Natural killer cell (primary cell): Measurements from ENCODE around the gene SLC26A4. TPM values are rescaled to one million over a fixed set of nuclear protein-coding genes. Genes with fewer than 3 reads are reported as not detected.

Experiments used
- ATAC-seq, 3 donors: fragments of 150-1000 bp in 2 of 3; fragments of 200-7000 bp in 1 of 3; cut with Tn5 transposase; 1 replicate in 1 of 3; 2 replicates in 2 of 3; pipeline ENCODE4 v1.10.0; 2021; ENCODE audit warnings: mild to moderate bottlenecking in 2 of 3, moderate library complexity in 2 of 3
- DNase-seq, 2 donors: peaks; one replicate each; pipeline versions ENCODE4 v3.0.0 to v3.0.0-alpha.2; 2013 to 2021; ENCODE audit warnings: mixed read lengths in 1 of 2
- H3K27ac ChIP-seq: one replicate; pipeline ENCODE4 v1.5.1; 2013; ENCODE audit warnings: mild to moderate bottlenecking, low read length
- H3K27me3 ChIP-seq: one replicate; pipeline ENCODE4 v1.6.1; 2013; ENCODE audit warnings: low read length; ENCODE audit not compliant: control insufficient read depth, insufficient read depth
- H3K36me3 ChIP-seq: one replicate; pipeline ENCODE4 v1.6.1; 2013; ENCODE audit warnings: low read length; ENCODE audit not compliant: control insufficient read depth, insufficient read depth
- H3K4me1 ChIP-seq: one replicate; pipeline ENCODE4 v1.6.1; 2013; ENCODE audit warnings: low read length; ENCODE audit not compliant: control insufficient read depth, insufficient read depth
- H3K4me3 ChIP-seq: one replicate; pipeline ENCODE4 v1.5.1; 2013; ENCODE audit warnings: low read length
- H3K9me3 ChIP-seq: one replicate; pipeline ENCODE4 v1.6.1; 2013; ENCODE audit warnings: low read length; ENCODE audit not compliant: control insufficient read depth, insufficient read depth
- H3K27ac Mint-ChIP-seq, 2 donors: one replicate each; pipeline ENCODE4 v1.8.0; 2022; ENCODE audit warnings: mild to moderate bottlenecking in 2 of 2, mixed read lengths in 2 of 2, moderate library complexity in 1 of 2
- H3K27me3 Mint-ChIP-seq, 2 donors: one replicate each; pipeline ENCODE4 v1.8.0; 2022; ENCODE audit warnings: low read depth in 2 of 2, mixed read lengths in 2 of 2
- H3K36me3 Mint-ChIP-seq: one replicate; pipeline ENCODE4 v1.8.0; 2022; ENCODE audit warnings: mixed read lengths
- H3K4me1 Mint-ChIP-seq, 2 donors: one replicate each; pipeline ENCODE4 v1.8.0; 2022; ENCODE audit warnings: mixed read lengths in 2 of 2
- H3K4me3 Mint-ChIP-seq: one replicate; pipeline ENCODE4 v1.8.0; 2022; ENCODE audit warnings: mild to moderate bottlenecking, moderate library complexity, mixed read lengths
- H3K9me3 Mint-ChIP-seq, 2 donors: one replicate each; pipeline ENCODE4 v1.8.0; 2022; ENCODE audit warnings: mixed read lengths in 2 of 2
- CTCF ChIP-seq: fragments of 200-600 bp; IDR thresholded peaks from one replicate; pipeline ENCODE4 v1.8.0; 2022; ENCODE audit warnings: antibody characterized with exemption
- WGBS: methylation state at CpG from one replicate; pipeline ENCODE4 v1.1.7; 2013; ENCODE audit warnings: missing lambda C conversion rate; ENCODE audit not compliant: insufficient coverage; 5-methylcytosine and 5-hydroxymethylcytosine counted together
- intact Hi-C: fragments of 100-400 bp; cut with micrococcal nuclease; formaldehyde crosslinking; loops from one replicate; pipeline ENCODE4 v1.14.2; 2022
- total RNA-seq, 4 donors: library from RNA; stranded (reverse); fragments of 120-200 nt in 1 of 4; gene quantifications; one replicate each; pipeline versions ENCODE4 v1.2.3 to v1.2.4, GENCODE V29; 2013 to 2022

Gene SLC26A4
- total RNA-seq, 3 donors from 2014 or later (not counting 1 experiment from before 2014, with no cell fraction given) = 0.45 TPM; not detected in 2

- no peaks in the 10 kb centered on the region for H3K9me3 ChIP-seq
- H3K4me1 ChIP-seq = no peaks in the 10 kb centered on the region
- H3K27ac ChIP-seq = no peak overlapping the region
- intact Hi-C loops = no loop called here
- no peaks in the 10 kb centered on the region for H3K27me3 Mint-ChIP-seq
- H3K9me3 Mint-ChIP-seq = no peaks in the 10 kb centered on the region
- TF ChIP-seq CTCF = no peak
- ATAC-seq (no peak), DNase-seq (no peak)
- H3K36me3 Mint-ChIP-seq = no peaks in the 10 kb centered on the region
- H3K27ac Mint-ChIP-seq = no peak overlapping the region
- H3K27me3 ChIP-seq = no peaks in the 10 kb centered on the region
- H3K4me3 Mint-ChIP-seq = no peak overlapping the region
- H3K36me3 ChIP-seq = no peaks in the 10 kb centered on the region
- H3K4me1 Mint-ChIP-seq = peaks cover 0 to 7% of the 10 kb centered on the region in 2 donors
- WGBS = no CpG with 5 or more reads among the region's 2 CpGs
- no peak overlapping the region for H3K4me3 ChIP-seq
Measured at GRCh38 chr7:107767391-107767790, 106.8 kb downstream of the SLC26A4 start.

Other genes starting within 250 kb of the SLC26A4 start
- not detected for gene GPR22, start 190.8 kb upstream of the SLC26A4 start, total RNA-seq
- 10 to 100 TPM; 49.2 to 54.6 (median 54.2) TPM for gene COG5, start 96.9 kb upstream of the SLC26A4 start, total RNA-seq
- gene DUS4L, start 96.9 kb upstream of the SLC26A4 start, total RNA-seq = 10 to 100 TPM in 1 of 3 donors, 1 to 10 TPM in 2; 5.5 to 10.5 (median 9.1) TPM
- 10 to 100 TPM; 22.1 to 33.3 (median 27.1) TPM for gene BCAP29, start 80.6 kb upstream of the SLC26A4 start, total RNA-seq
- gene CBLL1, start 83.3 kb downstream of the SLC26A4 start, total RNA-seq = 10 to 100 TPM; 62.7 to 85.8 (median 82.0) TPM
- not detected for gene SLC26A3, start 142.4 kb downstream of the SLC26A4 start, total RNA-seq
- 10 to 100 TPM; 72.2 to 81.4 (median 80.9) TPM for gene DLD, start 230.4 kb downstream of the SLC26A4 start, total RNA-seq